ENCODE measurements around the gene ORAI1.
A peak's percentile ranks its signal among the peaks of the same experiment; 100 is the strongest.

The ORAI1 gene

GRCh38 chr12:121613462-121613861, 12.9 kb upstream of the ORAI1 start:
- Histone ChIP-seq H3K9ac (ENCODE audit: low read length) (no peak overlapping the region), H3K27ac (ENCODE audit: low read length, poor library complexity, severe bottlenecking) (no peak overlapping the region), H3K14ac (ENCODE audit: low read length in 2 of 2) (no peak overlapping the region), H3K18ac (ENCODE audit: low read depth in 1 of 2, low read length in 2 of 2) (no peak overlapping the region), H3K4me3 (ENCODE audit: insufficient read depth in 1 of 2, low read depth in 1 of 2, low read length in 2 of 2) (no peak overlapping the region), H3K36me3 (ENCODE audit: control insufficient read depth in 1 of 2, insufficient read depth in 2 of 2, low read depth in 1 of 2, low read length in 2 of 2) (no peaks in the 10 kb centered on the region), H2AK5ac (ENCODE audit: low read length, severe bottlenecking) (no peak overlapping the region), H3K79me1 (replicated peaks; ENCODE audit: low read length, poor library complexity, severe bottlenecking) (no peaks in the 10 kb centered on the region), H2BK5ac (ENCODE audit: low read depth, low read length, poor library complexity, severe bottlenecking) (no peak overlapping the region), H3K9me3 (ENCODE audit: control insufficient read depth, low read length) (no peaks in the 10 kb centered on the region), H3K23ac (ENCODE audit: low read length in 2 of 2) (no peak overlapping the region), H2BK120ac (ENCODE audit: low read depth, low read length) (no peak overlapping the region), H3K4me2 (ENCODE audit: low read length, poor library complexity, severe bottlenecking) (no peak overlapping the region), H4K91ac (ENCODE audit: low read length) (no peak overlapping the region), H4K8ac (ENCODE audit: low read length) (no peak overlapping the region), H2BK15ac (ENCODE audit: low read depth, poor library complexity, severe bottlenecking) (no peak overlapping the region), H2BK12ac (ENCODE audit: low read length in 2 of 2) (no peak overlapping the region), H3K4me1 (ENCODE audit: control insufficient read depth, insufficient read depth, low read depth, low read length) (no peaks in the 10 kb centered on the region), H3K4ac (ENCODE audit: low read depth in 1 of 2, low read length in 2 of 2) (no peak overlapping the region), H3K27me3 (ENCODE audit: control insufficient read depth in 1 of 2, insufficient read depth in 1 of 2, low read length in 2 of 2) (no peaks in the 10 kb centered on the region), H2AFZ (ENCODE audit: low read depth, low read length) (no peak overlapping the region)
- DNase-seq, result no peak
- 93% methylated on average over 6 of the region's 7 CpGs for WGBS

- H3K79me1 ChIP-seq (replicated peaks; ENCODE audit: low read length, poor library complexity, severe bottlenecking), result no peaks in the 10 kb centered on the region
- H2AK5ac ChIP-seq (ENCODE audit: low read length, severe bottlenecking), result no peak overlapping the region
- no peak overlapping the region for H3K23ac ChIP-seq (ENCODE audit: low read length in 2 of 2)
- H3K14ac ChIP-seq (ENCODE audit: low read length in 2 of 2), result no peak overlapping the region
- H4K91ac ChIP-seq (ENCODE audit: low read length), result no peak overlapping the region
- no peaks in the 10 kb centered on the region for H3K4me1 ChIP-seq (ENCODE audit: control insufficient read depth, insufficient read depth, low read depth, low read length)
- no peak overlapping the region for H3K4me3 ChIP-seq (ENCODE audit: insufficient read depth in 1 of 2, low read depth in 1 of 2, low read length in 2 of 2)
- H3K4ac ChIP-seq (ENCODE audit: low read depth in 1 of 2, low read length in 2 of 2), result no peak overlapping the region
- DNase-seq, result no peak
- H3K9ac ChIP-seq (ENCODE audit: low read length), result no peak overlapping the region
- no peaks in the 10 kb centered on the region for H3K36me3 ChIP-seq (ENCODE audit: control insufficient read depth in 1 of 2, insufficient read depth in 2 of 2, low read depth in 1 of 2, low read length in 2 of 2)
- H2BK120ac ChIP-seq (ENCODE audit: low read depth, low read length), result no peak overlapping the region
- H4K8ac ChIP-seq (ENCODE audit: low read length), result no peak overlapping the region
- no peak overlapping the region for H2BK15ac ChIP-seq (ENCODE audit: low read depth, poor library complexity, severe bottlenecking)
- H3K4me2 ChIP-seq (ENCODE audit: low read length, poor library complexity, severe bottlenecking), result no peak overlapping the region
- H2AFZ ChIP-seq (ENCODE audit: low read depth, low read length), result no peak overlapping the region
- H2BK12ac ChIP-seq (ENCODE audit: low read length in 2 of 2), result no peak overlapping the region
- H3K18ac ChIP-seq (ENCODE audit: low read depth in 1 of 2, low read length in 2 of 2), result no peak overlapping the region
- 97% methylated on average over 6 of the region's 9 CpGs for WGBS
- no peaks in the 10 kb centered on the region for H3K9me3 ChIP-seq (ENCODE audit: control insufficient read depth, low read length)
- no peaks in the 10 kb centered on the region for H3K27me3 ChIP-seq (ENCODE audit: control insufficient read depth in 1 of 2, insufficient read depth in 1 of 2, low read length in 2 of 2)
- H2BK5ac ChIP-seq (ENCODE audit: low read depth, low read length, poor library complexity, severe bottlenecking), result no peak overlapping the region
- H3K27ac ChIP-seq (ENCODE audit: low read length, poor library complexity, severe bottlenecking), result no peak overlapping the region
These were observed 11.4 kb upstream of the ORAI1 start for GRCh38 chr12:121614872-121615467.

- no peaks in the 10 kb centered on the region for H3K27me3 ChIP-seq (ENCODE audit: control insufficient read depth in 1 of 2, insufficient read depth in 1 of 2, low read length in 2 of 2)
- no peak overlapping the region for H3K27ac ChIP-seq (ENCODE audit: low read length, poor library complexity, severe bottlenecking)
- H4K8ac ChIP-seq (ENCODE audit: low read length), result no peak overlapping the region
- H2BK15ac ChIP-seq (ENCODE audit: low read depth, poor library complexity, severe bottlenecking), result no peak overlapping the region
- H3K4me1 ChIP-seq (ENCODE audit: control insufficient read depth, insufficient read depth, low read depth, low read length), result no peaks in the 10 kb centered on the region
- H2BK5ac ChIP-seq (ENCODE audit: low read depth, low read length, poor library complexity, severe bottlenecking), result no peak overlapping the region
- no peak overlapping the region for H2BK12ac ChIP-seq (ENCODE audit: low read length in 2 of 2)
- H3K36me3 ChIP-seq (ENCODE audit: control insufficient read depth in 1 of 2, insufficient read depth in 2 of 2, low read depth in 1 of 2, low read length in 2 of 2), result no peaks in the 10 kb centered on the region
- H3K4ac ChIP-seq (ENCODE audit: low read depth in 1 of 2, low read length in 2 of 2), result no peak overlapping the region
- no peak overlapping the region for H3K9ac ChIP-seq (ENCODE audit: low read length)
- H3K23ac ChIP-seq (ENCODE audit: low read length in 2 of 2), result no peak overlapping the region
- no peak overlapping the region for H3K14ac ChIP-seq (ENCODE audit: low read length in 2 of 2)
- H3K18ac ChIP-seq (ENCODE audit: low read depth in 1 of 2, low read length in 2 of 2), result no peak overlapping the region
- H3K79me1 ChIP-seq (replicated peaks; ENCODE audit: low read length, poor library complexity, severe bottlenecking), result no peaks in the 10 kb centered on the region
- no peak overlapping the region for H3K4me3 ChIP-seq (ENCODE audit: insufficient read depth in 1 of 2, low read depth in 1 of 2, low read length in 2 of 2)
- H3K9me3 ChIP-seq (ENCODE audit: control insufficient read depth, low read length), result no peaks in the 10 kb centered on the region
- WGBS, result 80% methylated on average over 4 of the region's 5 CpGs
- H3K4me2 ChIP-seq (ENCODE audit: low read length, poor library complexity, severe bottlenecking), result no peak overlapping the region
- DNase-seq, result no peak
- no peak overlapping the region for H2BK120ac ChIP-seq (ENCODE audit: low read depth, low read length)
- H2AFZ ChIP-seq (ENCODE audit: low read depth, low read length), result no peak overlapping the region
- H4K91ac ChIP-seq (ENCODE audit: low read length), result no peak overlapping the region
- no peak overlapping the region for H2AK5ac ChIP-seq (ENCODE audit: low read length, severe bottlenecking)
These were observed 7.6 kb upstream of the ORAI1 start for GRCh38 chr12:121618659-121619233.

GRCh38 chr12:121620333-121620891, 5.9 kb upstream of the ORAI1 start:
- Histone ChIP-seq H3K4me3 (ENCODE audit: insufficient read depth in 1 of 2, low read depth in 1 of 2, low read length in 2 of 2) (no peak overlapping the region), H3K9me3 (ENCODE audit: control insufficient read depth, low read length) (no peaks in the 10 kb centered on the region), H3K14ac (ENCODE audit: low read length in 2 of 2) (no peak overlapping the region), H3K79me1 (replicated peaks; ENCODE audit: low read length, poor library complexity, severe bottlenecking) (no peaks in the 10 kb centered on the region), H3K4me2 (ENCODE audit: low read length, poor library complexity, severe bottlenecking) (no peak overlapping the region), H3K36me3 (ENCODE audit: control insufficient read depth in 1 of 2, insufficient read depth in 2 of 2, low read depth in 1 of 2, low read length in 2 of 2) (no peaks in the 10 kb centered on the region), H2BK5ac (ENCODE audit: low read depth, low read length, poor library complexity, severe bottlenecking) (no peak overlapping the region), H2AK5ac (ENCODE audit: low read length, severe bottlenecking) (no peak overlapping the region), H3K4me1 (ENCODE audit: control insufficient read depth, insufficient read depth, low read depth, low read length) (peaks cover 5% of the 10 kb centered on the region), H3K27ac (ENCODE audit: low read length, poor library complexity, severe bottlenecking) (no peak overlapping the region), H4K91ac (ENCODE audit: low read length) (no peak overlapping the region), H2BK12ac (ENCODE audit: low read length in 2 of 2) (no peak overlapping the region), H3K18ac (ENCODE audit: low read depth in 1 of 2, low read length in 2 of 2) (no peak overlapping the region), H3K23ac (ENCODE audit: low read length in 2 of 2) (no peak overlapping the region), H2AFZ (ENCODE audit: low read depth, low read length) (no peak overlapping the region), H2BK120ac (ENCODE audit: low read depth, low read length) (no peak overlapping the region), H2BK15ac (ENCODE audit: low read depth, poor library complexity, severe bottlenecking) (no peak overlapping the region), H4K8ac (ENCODE audit: low read length) (peak overlapping the region; percentile 23), H3K9ac (ENCODE audit: low read length) (no peak overlapping the region), H3K4ac (ENCODE audit: low read depth in 1 of 2, low read length in 2 of 2) (no peak overlapping the region), H3K27me3 (ENCODE audit: control insufficient read depth in 1 of 2, insufficient read depth in 1 of 2, low read length in 2 of 2) (no peaks in the 10 kb centered on the region)
- no peak for DNase-seq
- WGBS, result 72% methylated on average over 7 of the region's 8 CpGs
